CD4-positive, alpha-beta T cell (primary cell): Measurements from ENCODE around the gene ZNF592. TPM values are rescaled to one million over a fixed set of nuclear protein-coding genes. Genes with fewer than 3 reads are reported as not detected.
A peak's percentile ranks its signal among the peaks of the same experiment; 100 is the strongest.

Experiments used
- ATAC-seq: fragments of 200-7000 bp; cut with Tn5 transposase; one replicate; pipeline ENCODE4 v1.10.0; 2022; ENCODE audit warnings: mild to moderate bottlenecking; ENCODE audit not compliant: poor library complexity
- CTCF ChIA-PET: fragments of 350-600 bp; sonication (Branson Sonifier 250); formaldehyde crosslinking; loops from one replicate; lab custom pipeline; 2021; ENCODE audit warnings: antibody characterized with exemption, inconsistent platforms; lab: Charles Lee
- POLR2A ChIA-PET: fragments of 350-600 bp; sonication (Branson Sonifier 250); formaldehyde crosslinking; loops from one replicate; lab custom pipeline; 2021; ENCODE audit warnings: antibody characterized with exemption, inconsistent platforms; lab: Charles Lee
- DNase-seq, 14 experiments: peaks; one replicate each; pipeline ENCODE4 v3.0.0-alpha.2; 2013 to 2020; ENCODE audit warnings: mixed read lengths in 2 of 14
- H3K27ac ChIP-seq, 2 donors: one replicate each; pipeline versions ENCODE4 v1.5.1 to v1.7.0; 2013; ENCODE audit warnings: low read length in 2 of 2, low read depth in 1 of 2, mild to moderate bottlenecking in 1 of 2
- H3K27me3 ChIP-seq, 2 experiments: 1 replicate in 1 of 2; 2 replicates in 1 of 2; pipeline versions ENCODE4 v1.6.1 to v1.7.0; 2013; ENCODE audit warnings: low read length in 2 of 2, control low read depth in 1 of 2, mild to moderate bottlenecking in 1 of 2, moderate library complexity in 1 of 2; ENCODE audit not compliant: insufficient read depth in 2 of 2, control insufficient read depth in 1 of 2
- H3K36me3 ChIP-seq: one replicate; pipeline ENCODE4 v1.6.1; 2013; ENCODE audit warnings: low read length, control low read depth; ENCODE audit not compliant: insufficient read depth
- H3K4me1 ChIP-seq: one replicate; pipeline ENCODE4 v1.6.1; 2013; ENCODE audit warnings: low read length, control low read depth; ENCODE audit not compliant: insufficient read depth
- H3K4me3 ChIP-seq: one replicate; pipeline ENCODE4 v1.5.1; 2013; ENCODE audit warnings: mild to moderate bottlenecking, low read length, moderate library complexity
- H3K9me3 ChIP-seq, 2 experiments: 1 replicate in 1 of 2; 2 replicates in 1 of 2; pipeline versions ENCODE4 v1.6.1 to v1.7.0; 2013; ENCODE audit warnings: low read length in 2 of 2, mild to moderate bottlenecking in 2 of 2, control low read depth in 1 of 2, moderate library complexity in 1 of 2; ENCODE audit not compliant: control insufficient read depth in 1 of 2, insufficient read depth in 1 of 2
- H3K27ac Mint-ChIP-seq: one replicate; pipeline ENCODE4 v1.8.0; 2020; ENCODE audit warnings: mixed read lengths
- H3K27me3 Mint-ChIP-seq: one replicate; pipeline ENCODE4 v1.8.0; 2021; ENCODE audit warnings: mixed read lengths
- H3K36me3 Mint-ChIP-seq: one replicate; pipeline ENCODE4 v1.8.0; 2021; ENCODE audit warnings: low read depth, mixed read lengths
- H3K4me1 Mint-ChIP-seq: one replicate; pipeline ENCODE4 v1.8.0; 2021; ENCODE audit warnings: low read depth, mixed read lengths
- H3K4me3 Mint-ChIP-seq: one replicate; pipeline ENCODE4 v1.8.0; 2020; ENCODE audit warnings: mild to moderate bottlenecking, mixed read lengths
- H3K9me3 Mint-ChIP-seq: one replicate; pipeline ENCODE4 v1.8.0; 2020; ENCODE audit warnings: mixed read lengths
- intact Hi-C, 2 experiments: fragments of 100-400 bp; cut with DNase I in 1 of 2; cut with micrococcal nuclease in 1 of 2; formaldehyde crosslinking; loops; one replicate each; pipeline versions ENCODE4 v1.15.1 to v1.9.0; 2023 to 2025; cut with DNase I, micrococcal nuclease
- total RNA-seq, 174 experiments: library from RNA in 2 of 174; stranded (reverse) in 2 of 174; gene quantifications; one replicate each; pipeline ENCODE4 v1.2.3 and lab custom pipeline; 2021 to 2026
- TF ChIP-seq, protein P1 (sequence below): fragments of 200-600 bp; IDR thresholded peaks from one replicate; pipeline ENCODE4 v1.8.0; 2022; ENCODE audit warnings: antibody characterized with exemption, mild to moderate bottlenecking

The ZNF592 gene
- total RNA-seq, 2 experiments from 2014 or later, result 37.5 to 38.2 TPM

DNA sequence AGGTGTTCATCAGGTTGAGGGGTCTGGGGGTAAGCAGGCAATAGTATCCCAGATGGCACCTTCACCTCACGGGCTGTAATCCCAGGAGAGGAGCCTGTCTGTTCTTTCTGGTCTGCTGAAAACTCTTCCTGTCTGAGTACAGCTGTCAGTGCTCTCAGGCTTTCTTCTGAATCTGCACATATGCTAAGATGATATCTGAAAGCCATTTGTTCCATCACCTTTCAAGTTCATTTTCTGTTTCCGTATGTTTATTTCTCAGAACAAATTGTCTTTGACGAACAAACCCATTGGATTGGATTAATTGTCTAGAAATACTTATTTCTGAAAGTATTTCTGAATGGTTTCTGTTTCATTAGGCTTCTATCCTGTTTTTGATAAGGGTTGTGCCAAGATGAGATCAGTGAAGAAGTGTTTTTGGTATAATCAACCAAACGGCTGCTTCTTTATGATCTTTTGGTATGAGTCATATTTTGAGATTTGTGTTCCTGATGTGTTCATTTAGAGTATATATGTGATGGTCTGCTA, 13.3 kb downstream of the ZNF592 start:
- intact Hi-C loops, result loop anchor here in 1 of 2 experiments (2.0 to 5.0 kb wide), 2 partner anchors 13 to 104 kb away; partner anchors contain the start of genes NMB and ZNF592
- Mint-ChIP-seq H3K36me3 (peaks cover 27% of the 10 kb centered on the region), H3K4me3 (no peak overlapping the region), H3K27ac (no peak overlapping the region), H3K9me3 (no peaks in the 10 kb centered on the region), H3K4me1 (no peaks in the 10 kb centered on the region), H3K27me3 (no peaks in the 10 kb centered on the region)
- DNase-seq (peak in 2 of 14 experiments; percentile 10 to 19), ATAC-seq (peak; percentile 81)
- Histone ChIP-seq H3K27me3 (no peaks in the 10 kb centered on the region), H3K27ac (peak overlapping the region in 1 of 2 donors; percentile 54), H3K36me3 (peaks cover 27% of the 10 kb centered on the region), H3K9me3 (no peaks in the 10 kb centered on the region), H3K4me3 (no peak overlapping the region), H3K4me1 (peaks cover 57% of the 10 kb centered on the region)
- TF ChIP-seq, protein P1, sequence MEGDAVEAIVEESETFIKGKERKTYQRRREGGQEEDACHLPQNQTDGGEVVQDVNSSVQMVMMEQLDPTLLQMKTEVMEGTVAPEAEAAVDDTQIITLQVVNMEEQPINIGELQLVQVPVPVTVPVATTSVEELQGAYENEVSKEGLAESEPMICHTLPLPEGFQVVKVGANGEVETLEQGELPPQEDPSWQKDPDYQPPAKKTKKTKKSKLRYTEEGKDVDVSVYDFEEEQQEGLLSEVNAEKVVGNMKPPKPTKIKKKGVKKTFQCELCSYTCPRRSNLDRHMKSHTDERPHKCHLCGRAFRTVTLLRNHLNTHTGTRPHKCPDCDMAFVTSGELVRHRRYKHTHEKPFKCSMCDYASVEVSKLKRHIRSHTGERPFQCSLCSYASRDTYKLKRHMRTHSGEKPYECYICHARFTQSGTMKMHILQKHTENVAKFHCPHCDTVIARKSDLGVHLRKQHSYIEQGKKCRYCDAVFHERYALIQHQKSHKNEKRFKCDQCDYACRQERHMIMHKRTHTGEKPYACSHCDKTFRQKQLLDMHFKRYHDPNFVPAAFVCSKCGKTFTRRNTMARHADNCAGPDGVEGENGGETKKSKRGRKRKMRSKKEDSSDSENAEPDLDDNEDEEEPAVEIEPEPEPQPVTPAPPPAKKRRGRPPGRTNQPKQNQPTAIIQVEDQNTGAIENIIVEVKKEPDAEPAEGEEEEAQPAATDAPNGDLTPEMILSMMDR, result no peak
- POLR2A ChIA-PET, result no interaction called here
- CTCF ChIA-PET, result no interaction called here

- Histone ChIP-seq H3K4me1 (peaks cover 48% of the 10 kb centered on the region), H3K36me3 (peaks cover 35% of the 10 kb centered on the region), H3K27ac (peak overlapping the region in 1 of 2 donors; percentile 54), H3K27me3 (no peaks in the 10 kb centered on the region), H3K4me3 (no peak overlapping the region), H3K9me3 (no peaks in the 10 kb centered on the region)
- Mint-ChIP-seq H3K4me3 (no peak overlapping the region), H3K4me1 (no peaks in the 10 kb centered on the region), H3K36me3 (peaks cover 35% of the 10 kb centered on the region), H3K9me3 (no peaks in the 10 kb centered on the region), H3K27me3 (no peaks in the 10 kb centered on the region), H3K27ac (no peak overlapping the region)
- POLR2A ChIA-PET, result interaction anchor here (1.4 kb wide), 2 partner anchors 10 to 16 kb away, joined by 5 read pairs; no protein-coding TSS in a partner anchor
- DNase-seq (no peak), ATAC-seq (no peak)
- CTCF ChIA-PET, result no interaction called here
- intact Hi-C loops, result loop anchor here in 1 of 2 experiments (2.0 to 5.0 kb wide), 2 partner anchors 14 to 106 kb away; partner anchors contain the start of genes NMB and ZNF592
- TF ChIP-seq, protein P1, result no peak
Observed at GRCh38 chr15:84762840-84763572, 14.6 kb downstream of the ZNF592 start.

GRCh38 chr15:84764585-84764984, 16.2 kb downstream of the ZNF592 start:
- Histone ChIP-seq H3K36me3 (peaks cover 51% of the 10 kb centered on the region), H3K27me3 (no peaks in the 10 kb centered on the region), H3K27ac (no peak overlapping the region), H3K9me3 (no peaks in the 10 kb centered on the region), H3K4me3 (no peak overlapping the region), H3K4me1 (peaks cover 33% of the 10 kb centered on the region)
- peaks cover 48% of the 10 kb centered on the region for H3K36me3 Mint-ChIP-seq
- intact Hi-C loops, result loop anchor here in 1 of 2 experiments (5.0 kb wide), 1 partner anchor 107 kb away; the partner anchor contains the start of gene NMB
- no peaks in the 10 kb centered on the region for H3K9me3 Mint-ChIP-seq
- ATAC-seq (no peak), DNase-seq (no peak)
- ChIA-PET POLR2A (interaction anchor here (1.4 kb wide), 1 partner anchor 8 kb away, joined by 5 read pairs; no protein-coding TSS in a partner anchor), CTCF (interaction anchor here (1.1 kb wide), 1 partner anchor 13 kb away, joined by 3 read pairs; no protein-coding TSS in a partner anchor)
- peaks cover 8% of the 10 kb centered on the region for H3K4me1 Mint-ChIP-seq
- TF ChIP-seq, protein P1, result no peak
- peak overlapping the region; percentile 38 for H3K27ac Mint-ChIP-seq
- no peak overlapping the region for H3K4me3 Mint-ChIP-seq
- no peaks in the 10 kb centered on the region for H3K27me3 Mint-ChIP-seq
